ENCODE data around the gene MAP4K5. TPM values are rescaled to one million over a fixed set of nuclear protein-coding genes. Genes with fewer than 3 reads are reported as not detected.

The MAP4K5 gene
- total RNA-seq, 4 donors from 2014 or later = 81.5 to 138 (median 107) TPM

DNA sequence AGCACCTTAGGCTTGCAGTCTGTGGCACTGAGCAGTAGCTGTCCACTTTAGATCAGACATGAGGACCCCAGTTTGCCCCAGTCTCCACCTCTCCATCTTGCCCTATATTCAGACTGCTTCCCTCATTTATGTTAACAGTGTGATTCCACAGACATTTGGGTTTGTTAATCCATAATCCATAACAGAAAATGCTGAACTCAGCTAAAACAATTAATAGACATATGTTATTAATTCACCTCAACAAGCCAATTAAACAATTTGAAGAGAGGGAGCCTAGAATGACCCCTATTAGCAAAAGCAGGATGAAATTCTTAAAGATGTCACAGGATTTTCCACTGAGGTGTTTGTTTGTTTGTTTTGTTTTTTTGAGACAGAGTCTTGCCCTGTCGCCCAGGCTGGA, 144.8 kb downstream of the MAP4K5 start:
- H3K27ac ChIP-seq = no peak overlapping the region
- TF ChIP-seq POLR2A (IDR thresholded peaks at IDR 0.05) (no peak), EP300 (IDR thresholded peaks at IDR 0.05) (no peak), POLR2AphosphoS5 (IDR thresholded peaks at IDR 0.05) (no peak)
- TF ChIP-seq, protein P1, sequence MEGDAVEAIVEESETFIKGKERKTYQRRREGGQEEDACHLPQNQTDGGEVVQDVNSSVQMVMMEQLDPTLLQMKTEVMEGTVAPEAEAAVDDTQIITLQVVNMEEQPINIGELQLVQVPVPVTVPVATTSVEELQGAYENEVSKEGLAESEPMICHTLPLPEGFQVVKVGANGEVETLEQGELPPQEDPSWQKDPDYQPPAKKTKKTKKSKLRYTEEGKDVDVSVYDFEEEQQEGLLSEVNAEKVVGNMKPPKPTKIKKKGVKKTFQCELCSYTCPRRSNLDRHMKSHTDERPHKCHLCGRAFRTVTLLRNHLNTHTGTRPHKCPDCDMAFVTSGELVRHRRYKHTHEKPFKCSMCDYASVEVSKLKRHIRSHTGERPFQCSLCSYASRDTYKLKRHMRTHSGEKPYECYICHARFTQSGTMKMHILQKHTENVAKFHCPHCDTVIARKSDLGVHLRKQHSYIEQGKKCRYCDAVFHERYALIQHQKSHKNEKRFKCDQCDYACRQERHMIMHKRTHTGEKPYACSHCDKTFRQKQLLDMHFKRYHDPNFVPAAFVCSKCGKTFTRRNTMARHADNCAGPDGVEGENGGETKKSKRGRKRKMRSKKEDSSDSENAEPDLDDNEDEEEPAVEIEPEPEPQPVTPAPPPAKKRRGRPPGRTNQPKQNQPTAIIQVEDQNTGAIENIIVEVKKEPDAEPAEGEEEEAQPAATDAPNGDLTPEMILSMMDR (IDR thresholded peaks at IDR 0.05) = no peak

DNA sequence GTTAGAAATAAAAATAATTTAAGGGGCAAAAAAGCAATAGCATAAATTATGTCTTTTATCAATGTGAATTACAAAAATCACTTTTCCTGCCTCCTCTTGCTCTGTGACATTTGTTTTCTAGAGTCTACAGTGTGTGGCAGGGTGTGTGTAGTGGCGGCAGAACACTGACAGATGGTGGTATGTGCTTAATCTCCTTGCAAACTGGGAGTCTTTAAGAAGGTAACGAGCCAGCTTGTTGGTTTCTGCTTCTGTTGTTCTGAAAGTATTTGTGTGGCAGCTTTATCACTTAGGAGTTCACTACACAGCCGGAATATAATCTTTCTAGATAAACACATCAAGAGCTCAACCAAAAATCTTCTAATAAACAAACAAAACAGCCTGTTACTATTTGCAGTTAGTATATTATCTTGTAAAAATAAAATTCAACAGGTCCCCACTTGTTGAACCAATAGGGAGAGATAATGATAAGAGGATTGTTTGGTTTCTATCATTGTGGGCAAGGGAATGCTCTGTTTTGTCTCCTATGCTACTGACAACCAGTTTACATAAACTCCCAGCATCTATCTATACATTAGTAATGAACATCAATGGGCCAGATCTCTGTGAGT, 148.6 kb downstream of the MAP4K5 start:
- WGBS, 2 donors (ENCODE audit: low coverage in 1 of 2) = 66 to 74% methylated on average over 3 of the region's 3 CpGs
- Histone ChIP-seq H3K4me3 (no peak overlapping the region), H3K9me3 (no peaks in the 10 kb centered on the region), H3K27me3 (no peaks in the 10 kb centered on the region), H3K27ac (no peak overlapping the region), H3K4me1 (no peaks in the 10 kb centered on the region), H3K36me3 (peaks cover 0 to 5% of the 10 kb centered on the region in 2 donors)
- ATAC-seq = no peak
- TF ChIP-seq, protein P1 (IDR thresholded peaks at IDR 0.05) = no peak
- TF ChIP-seq POLR2AphosphoS5 (IDR thresholded peaks at IDR 0.05) = no peak
- no peak for TF ChIP-seq POLR2A (IDR thresholded peaks at IDR 0.05)
- no peak for TF ChIP-seq EP300 (IDR thresholded peaks at IDR 0.05)

More for the DNA sequence above, 144.8 kb downstream of the MAP4K5 start:
- Histone ChIP-seq H3K36me3 (no peaks in the 10 kb centered on the region), H3K9me3 (no peaks in the 10 kb centered on the region), H3K27me3 (no peaks in the 10 kb centered on the region), H3K4me1 (no peaks in the 10 kb centered on the region), H3K4me3 (no peak overlapping the region)
- 92 to 100% methylated on average over 1 of the region's 1 CpG for WGBS, 2 donors (ENCODE audit: low coverage in 1 of 2)
- no peak for ATAC-seq

DNA sequence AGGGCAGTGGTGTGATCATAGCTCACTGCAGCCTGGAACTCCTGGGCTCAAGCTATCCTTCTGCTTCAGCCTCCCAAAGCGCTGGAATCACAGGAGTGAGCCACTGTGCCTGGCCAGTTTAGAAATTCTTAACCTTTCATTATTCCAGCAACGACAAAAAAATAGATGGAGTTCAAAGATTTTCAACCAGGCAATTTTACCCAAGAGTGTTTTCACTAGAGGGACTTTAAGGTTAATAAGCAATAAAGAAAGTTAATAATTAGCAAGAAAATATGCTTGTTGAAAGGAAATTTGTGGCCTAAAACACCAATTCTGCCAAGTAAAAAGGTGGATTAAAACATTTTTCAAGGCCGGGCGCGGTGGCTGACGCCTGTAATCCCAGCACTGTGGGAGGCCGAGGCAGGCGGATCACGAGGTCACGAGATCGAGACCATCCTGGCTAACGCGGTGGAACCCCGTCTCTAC, 150.5 kb downstream of the MAP4K5 start:
- no peak for ATAC-seq
- H3K4me3 ChIP-seq = no peak overlapping the region
- H3K4me1 ChIP-seq = no peaks in the 10 kb centered on the region
- no peak for TF ChIP-seq POLR2AphosphoS5 (IDR thresholded peaks at IDR 0.05)
- TF ChIP-seq, protein P1 (IDR thresholded peaks at IDR 0.05) = no peak
- no peak for TF ChIP-seq EP300 (IDR thresholded peaks at IDR 0.05)
- no peaks in the 10 kb centered on the region for H3K9me3 ChIP-seq
- peaks cover 0 to 5% of the 10 kb centered on the region in 2 donors for H3K36me3 ChIP-seq
- no peak overlapping the region for H3K27ac ChIP-seq
- WGBS, 2 donors (ENCODE audit: low coverage in 1 of 2) = 90 to 91% methylated on average over 14 of the region's 14 CpGs
- no peaks in the 10 kb centered on the region for H3K27me3 ChIP-seq

DNA sequence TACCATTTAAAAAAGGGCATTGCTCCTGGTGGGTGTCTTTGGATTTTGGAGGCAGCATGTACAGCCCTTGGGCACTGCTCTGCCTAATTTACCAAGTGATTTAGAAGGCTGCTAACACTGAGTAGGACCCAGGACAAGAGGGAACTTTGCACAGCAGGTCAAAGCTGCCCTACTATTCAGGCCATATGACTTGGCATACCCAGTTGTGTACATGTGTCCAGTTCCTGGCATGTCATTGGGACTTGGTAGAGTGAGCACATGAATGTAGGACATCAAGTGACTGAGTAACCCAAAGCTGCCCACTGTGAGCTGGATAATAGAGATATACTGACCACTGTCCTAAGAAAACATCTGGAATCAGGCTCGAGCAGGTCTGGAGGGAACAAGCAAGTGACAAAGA, 151.4 kb downstream of the MAP4K5 start:
- Histone ChIP-seq H3K9me3 (no peaks in the 10 kb centered on the region), H3K27me3 (no peaks in the 10 kb centered on the region), H3K27ac (no peak overlapping the region), H3K4me3 (no peak overlapping the region), H3K4me1 (no peaks in the 10 kb centered on the region), H3K36me3 (peaks cover 0 to 5% of the 10 kb centered on the region in 2 donors)
- WGBS, 2 donors (ENCODE audit: low coverage in 1 of 2) = 71 to 83% methylated on average over 1 of the region's 1 CpG
- TF ChIP-seq POLR2AphosphoS5 (IDR thresholded peaks at IDR 0.05) (no peak), EP300 (IDR thresholded peaks at IDR 0.05) (no peak)
- TF ChIP-seq, protein P1 (IDR thresholded peaks at IDR 0.05) = no peak
- no peak for ATAC-seq

DNA sequence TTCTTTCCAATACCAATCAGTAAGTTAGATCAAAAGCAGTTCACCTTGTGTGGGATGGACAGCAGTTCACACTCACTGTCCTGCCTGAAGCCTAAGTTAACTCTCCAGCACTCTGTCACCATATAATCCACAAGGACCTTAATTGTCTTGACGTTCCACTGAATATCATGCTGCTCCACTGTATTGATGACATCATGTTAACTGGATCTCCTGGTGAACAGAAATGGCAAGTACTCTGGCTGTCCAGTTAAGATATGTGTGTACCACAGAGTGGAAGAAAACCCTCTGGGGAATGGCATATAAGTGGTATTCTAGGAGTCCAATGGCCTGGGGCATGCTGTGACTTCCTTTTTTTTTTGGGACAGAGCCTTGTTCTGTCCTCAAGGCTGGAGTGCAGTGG, 151.9 kb downstream of the MAP4K5 start:
- no peak for ATAC-seq
- Histone ChIP-seq H3K27ac (no peak overlapping the region), H3K4me1 (no peaks in the 10 kb centered on the region), H3K27me3 (no peaks in the 10 kb centered on the region), H3K4me3 (no peak overlapping the region), H3K36me3 (peaks cover 0 to 5% of the 10 kb centered on the region in 2 donors), H3K9me3 (no peaks in the 10 kb centered on the region)
- WGBS, 2 donors (ENCODE audit: low coverage in 1 of 2) = no CpG with 5 or more reads among the region's 1 CpG
- no peak for TF ChIP-seq POLR2AphosphoS5 (IDR thresholded peaks at IDR 0.05)
- TF ChIP-seq, protein P1 (IDR thresholded peaks at IDR 0.05) = no peak
